NT2/D1 (cell line): Measurements from ENCODE around the gene CUL9.

Experiments used
- SUZ12 ChIP-seq: IDR thresholded peaks from 2 replicates; pipeline ENCODE4 v1.6.1; 2011; ENCODE audit not compliant: insufficient read length, insufficient read depth; ENCODE audit errors: extremely low read depth
- YY1 ChIP-seq: IDR thresholded peaks from 2 replicates; pipeline ENCODE4 v1.6.1; 2011; ENCODE audit not compliant: insufficient read length, insufficient read depth
- ZNF274 ChIP-seq: IDR thresholded peaks from 2 replicates; pipeline ENCODE4 v1.6.1; 2011; ENCODE audit warnings: mild to moderate bottlenecking, low read depth, low read length

GRCh38 chr6:43181621-43181941, 415 bp upstream of the CUL9 start:
- TF ChIP-seq SUZ12 (no peak), ZNF274 (no peak), YY1 (no peak)
